Coronary artery (tissue), 2 donors: ENCODE measurements around the gene SLC26A11.

Source experiments
- DNase-seq: peaks from one replicate; pipeline ENCODE4 v3.0.0-alpha.2; 2017; ENCODE audit warnings: low spot score
- H3K27ac ChIP-seq, 2 donors: fragments of 200-600 bp; sonication (generic); one replicate each; pipeline ENCODE4 v1.5.1; 2016 to 2019
- H3K4me3 ChIP-seq: fragments of 200-600 bp; sonication (generic); 2 replicates; pipeline ENCODE4 v1.5.1; 2016; ENCODE audit warnings: mild to moderate bottlenecking, moderate library complexity
- TF ChIP-seq, protein P1 (sequence below): fragments of 200-600 bp; sonication (generic); IDR thresholded peaks from one replicate; pipeline ENCODE4 v1.5.1; 2019; ENCODE audit warnings: antibody characterized with exemption

The SLC26A11 gene

DNA sequence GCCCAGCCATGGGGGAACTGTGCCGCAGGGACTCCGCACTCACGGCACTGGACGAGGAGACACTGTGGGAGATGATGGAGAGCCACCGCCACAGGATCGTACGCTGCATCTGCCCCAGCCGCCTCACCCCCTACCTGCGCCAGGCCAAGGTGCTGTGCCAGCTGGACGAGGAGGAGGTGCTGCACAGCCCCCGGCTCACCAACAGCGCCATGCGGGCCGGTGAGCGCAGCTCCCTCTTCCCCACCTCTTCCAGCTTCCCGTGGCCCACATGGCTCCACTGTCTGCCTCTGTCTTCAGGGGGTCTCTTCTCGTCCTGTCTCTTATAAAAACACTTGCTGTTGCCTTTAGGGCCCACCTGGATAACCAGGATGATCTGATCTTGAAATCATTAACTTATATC, 38.8 kb upstream of the SLC26A11 start:
- H3K4me3 ChIP-seq: no peak overlapping the region
- TF ChIP-seq, protein P1, sequence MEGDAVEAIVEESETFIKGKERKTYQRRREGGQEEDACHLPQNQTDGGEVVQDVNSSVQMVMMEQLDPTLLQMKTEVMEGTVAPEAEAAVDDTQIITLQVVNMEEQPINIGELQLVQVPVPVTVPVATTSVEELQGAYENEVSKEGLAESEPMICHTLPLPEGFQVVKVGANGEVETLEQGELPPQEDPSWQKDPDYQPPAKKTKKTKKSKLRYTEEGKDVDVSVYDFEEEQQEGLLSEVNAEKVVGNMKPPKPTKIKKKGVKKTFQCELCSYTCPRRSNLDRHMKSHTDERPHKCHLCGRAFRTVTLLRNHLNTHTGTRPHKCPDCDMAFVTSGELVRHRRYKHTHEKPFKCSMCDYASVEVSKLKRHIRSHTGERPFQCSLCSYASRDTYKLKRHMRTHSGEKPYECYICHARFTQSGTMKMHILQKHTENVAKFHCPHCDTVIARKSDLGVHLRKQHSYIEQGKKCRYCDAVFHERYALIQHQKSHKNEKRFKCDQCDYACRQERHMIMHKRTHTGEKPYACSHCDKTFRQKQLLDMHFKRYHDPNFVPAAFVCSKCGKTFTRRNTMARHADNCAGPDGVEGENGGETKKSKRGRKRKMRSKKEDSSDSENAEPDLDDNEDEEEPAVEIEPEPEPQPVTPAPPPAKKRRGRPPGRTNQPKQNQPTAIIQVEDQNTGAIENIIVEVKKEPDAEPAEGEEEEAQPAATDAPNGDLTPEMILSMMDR: no peak
- H3K27ac ChIP-seq: no peak overlapping the region
- DNase-seq: no peak

DNA sequence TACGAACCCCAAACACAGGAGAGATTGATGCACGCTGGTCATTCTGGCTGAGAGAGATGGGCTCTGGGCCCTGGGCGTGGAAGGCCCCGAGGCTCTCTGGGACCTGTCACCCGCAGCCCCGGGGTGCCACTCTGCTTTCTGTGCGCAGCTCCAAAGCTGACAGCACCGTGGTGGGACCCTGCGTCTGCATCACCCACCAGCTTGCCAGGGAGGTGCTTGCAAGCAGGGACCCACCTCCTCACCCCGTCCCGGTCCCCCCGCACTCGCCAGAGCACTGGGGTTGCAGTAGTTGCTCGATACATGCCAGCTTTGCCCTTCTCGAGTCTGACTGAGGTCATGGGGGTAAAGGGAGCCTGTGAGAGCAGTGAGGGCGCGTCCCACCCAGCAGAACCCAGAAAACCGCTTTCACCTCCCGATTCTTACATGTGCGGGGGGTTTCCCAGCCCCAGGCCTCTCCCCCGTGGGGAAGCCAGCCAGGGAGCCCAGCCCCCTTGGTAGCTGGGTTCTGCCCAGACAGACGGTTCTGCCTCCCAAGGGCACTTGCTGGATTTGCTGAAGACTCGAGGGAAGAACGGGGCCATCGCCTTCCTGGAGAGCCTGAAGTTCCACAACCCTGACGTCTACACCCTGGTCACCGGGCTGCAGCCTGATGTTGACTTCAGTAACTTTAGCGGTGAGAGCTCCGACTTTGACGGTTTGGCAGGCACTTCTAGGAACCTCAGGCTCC, 37.9 kb upstream of the SLC26A11 start:
- no peak overlapping the region for H3K27ac ChIP-seq
- H3K4me3 ChIP-seq: no peak overlapping the region
- TF ChIP-seq, protein P1: no peak
- DNase-seq: no peak

DNA sequence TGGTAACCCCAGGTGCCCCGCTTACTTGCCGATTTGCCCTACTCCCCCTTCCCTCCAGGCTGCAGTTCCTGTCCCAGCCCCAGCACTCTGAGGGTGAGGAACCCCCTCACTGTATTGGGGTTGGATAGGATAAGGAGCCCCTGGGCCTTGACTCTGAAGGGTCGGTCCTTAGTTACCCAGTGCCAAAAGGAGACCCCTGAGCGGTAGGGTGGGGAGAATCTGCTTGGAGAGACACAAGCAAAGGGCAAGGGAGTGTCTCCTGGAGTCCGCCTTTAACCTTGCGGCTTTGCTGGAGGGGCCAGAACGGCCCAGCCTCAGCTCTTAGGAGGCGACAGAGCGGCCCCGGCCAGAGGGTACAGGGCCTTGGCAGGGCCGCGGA, 37.4 kb upstream of the SLC26A11 start:
- TF ChIP-seq, protein P1: no peak
- Histone ChIP-seq H3K4me3 (no peak overlapping the region), H3K27ac (no peak overlapping the region)
- no peak for DNase-seq

DNA sequence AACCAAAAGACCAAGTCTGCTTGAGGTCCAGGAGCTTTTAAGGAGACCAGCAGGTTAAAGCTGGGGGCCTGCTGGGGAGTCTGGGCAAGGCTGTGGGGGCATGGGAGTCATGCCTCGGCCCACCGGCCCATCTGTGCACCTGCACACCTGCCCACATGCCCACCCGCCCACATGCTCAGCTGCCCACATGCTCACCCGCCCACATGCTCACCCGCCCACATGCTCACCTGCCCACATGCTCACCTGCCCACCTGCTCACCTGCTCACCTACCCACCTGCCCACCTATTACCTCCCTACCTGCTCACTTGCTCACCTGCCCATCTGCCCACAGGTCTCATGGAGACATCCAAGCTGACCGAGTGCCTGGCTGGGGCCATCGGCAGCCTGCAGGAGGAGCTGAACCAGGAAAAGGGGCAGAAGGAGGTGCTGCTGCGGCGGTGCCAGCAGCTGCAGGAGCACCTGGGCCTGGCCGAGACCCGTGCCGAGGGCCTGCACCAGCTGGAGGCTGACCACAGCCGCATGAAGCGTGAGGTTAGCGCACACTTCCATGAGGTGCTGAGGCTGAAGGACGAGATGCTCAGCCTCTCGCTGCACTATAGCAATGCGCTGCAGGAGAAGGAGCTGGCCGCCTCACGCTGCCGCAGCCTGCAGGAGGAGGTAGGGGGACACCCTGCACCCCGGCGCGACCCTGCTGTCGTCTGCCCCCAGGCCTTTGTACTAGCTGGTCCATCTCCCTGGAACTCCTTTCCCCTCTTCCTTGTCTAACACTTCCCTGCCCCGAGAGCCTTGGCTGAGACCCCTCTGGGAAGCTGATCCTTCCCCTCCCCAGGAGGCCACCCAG, 36.4 kb upstream of the SLC26A11 start:
- Histone ChIP-seq H3K27ac (no peak overlapping the region), H3K4me3 (no peak overlapping the region)
- no peak for DNase-seq
- TF ChIP-seq, protein P1: no peak

DNA sequence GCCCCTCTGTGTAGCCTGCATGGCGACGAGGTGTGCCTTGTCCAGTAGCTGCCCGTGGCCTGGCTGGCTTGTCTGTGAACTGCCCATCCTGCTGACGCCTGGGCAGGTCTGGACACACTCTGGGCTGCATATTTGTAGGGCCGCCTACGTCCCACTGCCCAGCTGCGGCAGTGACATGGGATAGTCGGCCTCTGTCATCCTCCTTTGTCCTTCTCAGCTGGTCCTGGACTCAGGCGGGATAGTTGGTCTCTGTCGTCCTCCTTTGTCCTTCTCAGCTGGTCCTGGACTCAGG, 35.9 kb upstream of the SLC26A11 start:
- Histone ChIP-seq H3K4me3 (no peak overlapping the region), H3K27ac (no peak overlapping the region)
- TF ChIP-seq, protein P1: no peak
- no peak for DNase-seq

DNA sequence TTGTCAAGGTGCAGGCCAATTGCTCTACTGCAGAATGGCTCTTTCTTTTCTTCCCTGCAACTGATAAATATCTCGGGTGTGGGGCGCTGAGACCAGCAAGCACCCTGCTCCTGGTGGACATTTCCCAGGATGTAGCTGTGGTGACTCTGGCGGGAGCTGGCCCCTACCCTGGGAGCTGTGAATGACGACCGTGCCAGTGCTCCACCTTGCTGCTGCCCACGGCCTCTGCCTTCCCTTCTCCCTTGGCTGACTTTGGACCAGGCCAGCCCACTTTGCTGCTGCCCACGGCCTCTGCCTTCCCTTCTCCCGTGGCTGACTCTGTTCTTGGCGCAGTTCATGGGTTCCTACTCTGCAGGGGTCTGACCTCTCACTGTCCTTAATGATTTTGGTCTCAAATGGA, 34.3 kb upstream of the SLC26A11 start:
- H3K27ac ChIP-seq: no peak overlapping the region
- no peak overlapping the region for H3K4me3 ChIP-seq
- no peak for DNase-seq
- TF ChIP-seq, protein P1: no peak

DNA sequence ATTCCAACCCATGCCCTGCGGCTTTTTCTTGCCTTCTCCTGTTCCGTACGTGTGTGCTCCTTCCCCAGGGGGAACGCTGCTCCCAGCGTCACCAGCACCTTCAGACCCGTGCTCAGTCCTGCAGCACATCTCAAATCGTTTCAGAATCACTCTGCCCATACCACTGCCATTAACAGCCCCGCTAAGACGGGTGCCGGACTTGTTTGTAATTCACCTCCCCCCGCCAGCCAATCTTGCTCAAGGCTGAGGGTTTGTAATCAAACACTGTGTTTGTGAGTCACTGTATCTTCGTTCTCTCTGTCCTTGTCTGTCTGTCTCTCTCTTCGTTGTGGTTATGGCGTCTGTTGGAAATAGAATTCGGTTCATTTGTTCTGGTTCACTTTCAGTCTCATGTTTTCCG, 33.1 kb upstream of the SLC26A11 start:
- no peak for DNase-seq
- no peak overlapping the region for H3K27ac ChIP-seq
- TF ChIP-seq, protein P1: no peak
- peak overlapping the region; percentile 54 for H3K4me3 ChIP-seq
